K562 (cell line): ENCODE measurements around the gene DDR2.

Experiments used
- ATF2 ChIP-seq: sonication (generic); formaldehyde crosslinking; IDR thresholded peaks from 2 replicates; pipeline ENCODE4 v1.8.1; 2022; ENCODE audit warnings: missing genetic modification reagents
- BRF2 ChIP-seq: IDR thresholded peaks from 3 replicates; pipeline ENCODE4 v1.6.1; 2011; ENCODE audit warnings: borderline replicate concordance, mild to moderate bottlenecking; ENCODE audit not compliant: insufficient read length, insufficient read depth
- CTCF ChIP-seq, 3 experiments: IDR thresholded peaks in 2 of 3; conservative IDR thresholded peaks in 1 of 3; 2 replicates each; pipeline ENCODE4 v1.5.1; 2011 to 2012; ENCODE audit warnings: low read length in 3 of 3, mild to moderate bottlenecking in 3 of 3, control low read depth in 2 of 3, improper control_type of control experiment in 1 of 3, inconsistent platforms in 1 of 3, low read depth in 1 of 3, mixed read lengths in 1 of 3, moderate library complexity in 1 of 3; ENCODE audit not compliant: insufficient read depth in 2 of 3
- EP300 ChIP-seq: IDR thresholded peaks from 2 replicates; pipeline ENCODE4 v1.6.1; 2012; ENCODE audit warnings: low read length, improper control_type of control experiment
- EWSR1 ChIP-seq: fragments of 450-650 bp; IDR thresholded peaks from 2 replicates; pipeline ENCODE4 v1.6.1; 2018; ENCODE audit warnings: borderline replicate concordance, mild to moderate bottlenecking, low read depth, moderate library complexity; ENCODE audit not compliant: partially characterized antibody
- IRF1 ChIP-seq: sonication (generic); formaldehyde crosslinking; IDR thresholded peaks from 2 replicates; pipeline ENCODE4 v1.8.0; 2022; ENCODE audit warnings: missing genetic modification reagents, mild to moderate bottlenecking, borderline replicate concordance
- KLF1 ChIP-seq: fragments of 450-650 bp; IDR thresholded peaks from 2 replicates; pipeline ENCODE4 v1.6.1; 2016; ENCODE audit warnings: missing genetic modification characterization, missing compliant biosample characterization
- POLR2A ChIP-seq: fragments of 450-650 bp; conservative IDR thresholded peaks from 2 replicates; pipeline ENCODE4 v1.6.1; 2016
- RBM25 ChIP-seq: fragments of 200-400 bp; formaldehyde crosslinking; IDR thresholded peaks from 2 replicates; pipeline ENCODE4 v1.6.1; 2018; ENCODE audit warnings: low read length, low read depth, moderate library complexity; ENCODE audit not compliant: severe bottlenecking
- RBM39 ChIP-seq: fragments of 200-400 bp; formaldehyde crosslinking; optimal IDR thresholded peaks from 2 replicates; pipeline ENCODE3; 2018; ENCODE audit warnings: low read depth, low read length
- SIN3A ChIP-seq, 2 experiments: fragments of 150-350 bp in 1 of 2; IDR thresholded peaks; 2 replicates each; pipeline ENCODE4 v1.6.1; 2011 to 2016; ENCODE audit warnings: borderline replicate concordance in 2 of 2, low read depth in 2 of 2, low read length in 2 of 2, mild to moderate bottlenecking in 2 of 2, moderate library complexity in 2 of 2; ENCODE audit not compliant: control insufficient read depth in 1 of 2
- XRCC5 ChIP-seq: fragments of 200-400 bp; formaldehyde crosslinking; IDR thresholded peaks from 2 replicates; pipeline ENCODE4 v1.6.1; 2017; ENCODE audit warnings: low read depth, mild to moderate bottlenecking, low read length
- TF ChIP-seq, protein P1 (sequence below), 2 experiments: IDR thresholded peaks; 2 replicates each; pipeline ENCODE4 v1.6.1; 2011; ENCODE audit warnings: borderline replicate concordance in 1 of 2, control low read depth in 1 of 2, low read depth in 1 of 2, low read length in 1 of 2, mild to moderate bottlenecking in 1 of 2, mixed read lengths in 1 of 2, moderate library complexity in 1 of 2; ENCODE audit not compliant: insufficient read depth in 1 of 2, insufficient read length in 1 of 2, poor library complexity in 1 of 2, severe bottlenecking in 1 of 2; ENCODE audit errors: extremely low read depth in 1 of 2
- TF ChIP-seq, protein P2 (sequence below), 2 experiments: fragments of 450-650 bp in 1 of 2; sonication (generic) in 1 of 2; formaldehyde crosslinking in 1 of 2; IDR thresholded peaks; 2 replicates each; pipeline versions ENCODE4 v1.7.1 to v1.9.0; 2016 to 2022; ENCODE audit warnings: inconsistent platforms in 1 of 2, mild to moderate bottlenecking in 1 of 2, missing genetic modification reagents in 1 of 2

- TF ChIP-seq, protein P1, sequence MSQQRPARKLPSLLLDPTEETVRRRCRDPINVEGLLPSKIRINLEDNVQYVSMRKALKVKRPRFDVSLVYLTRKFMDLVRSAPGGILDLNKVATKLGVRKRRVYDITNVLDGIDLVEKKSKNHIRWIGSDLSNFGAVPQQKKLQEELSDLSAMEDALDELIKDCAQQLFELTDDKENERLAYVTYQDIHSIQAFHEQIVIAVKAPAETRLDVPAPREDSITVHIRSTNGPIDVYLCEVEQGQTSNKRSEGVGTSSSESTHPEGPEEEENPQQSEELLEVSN (IDR thresholded peaks at IDR 0.05; ENCODE audit: borderline replicate concordance in 1 of 2, extremely low read depth in 1 of 2, insufficient read depth in 1 of 2, insufficient read length in 1 of 2, low read depth in 1 of 2, low read length in 1 of 2, poor library complexity in 1 of 2, severe bottlenecking in 1 of 2), result no peak
- no peak for TF ChIP-seq XRCC5
- no peak for TF ChIP-seq POLR2A
- no peak for TF ChIP-seq EWSR1
- TF ChIP-seq CTCF (IDR thresholded peaks at IDR 0.05 in 2 of 3, conservative IDR thresholded peaks at IDR 0.05 in 1 of 3; ENCODE audit: insufficient read depth in 2 of 3, low read depth in 1 of 3, low read length in 3 of 3), result no peak
- TF ChIP-seq KLF1 (tag), result no peak
- TF ChIP-seq RBM25, result no peak
- TF ChIP-seq BRF2, result no peak
- TF ChIP-seq, protein P2, sequence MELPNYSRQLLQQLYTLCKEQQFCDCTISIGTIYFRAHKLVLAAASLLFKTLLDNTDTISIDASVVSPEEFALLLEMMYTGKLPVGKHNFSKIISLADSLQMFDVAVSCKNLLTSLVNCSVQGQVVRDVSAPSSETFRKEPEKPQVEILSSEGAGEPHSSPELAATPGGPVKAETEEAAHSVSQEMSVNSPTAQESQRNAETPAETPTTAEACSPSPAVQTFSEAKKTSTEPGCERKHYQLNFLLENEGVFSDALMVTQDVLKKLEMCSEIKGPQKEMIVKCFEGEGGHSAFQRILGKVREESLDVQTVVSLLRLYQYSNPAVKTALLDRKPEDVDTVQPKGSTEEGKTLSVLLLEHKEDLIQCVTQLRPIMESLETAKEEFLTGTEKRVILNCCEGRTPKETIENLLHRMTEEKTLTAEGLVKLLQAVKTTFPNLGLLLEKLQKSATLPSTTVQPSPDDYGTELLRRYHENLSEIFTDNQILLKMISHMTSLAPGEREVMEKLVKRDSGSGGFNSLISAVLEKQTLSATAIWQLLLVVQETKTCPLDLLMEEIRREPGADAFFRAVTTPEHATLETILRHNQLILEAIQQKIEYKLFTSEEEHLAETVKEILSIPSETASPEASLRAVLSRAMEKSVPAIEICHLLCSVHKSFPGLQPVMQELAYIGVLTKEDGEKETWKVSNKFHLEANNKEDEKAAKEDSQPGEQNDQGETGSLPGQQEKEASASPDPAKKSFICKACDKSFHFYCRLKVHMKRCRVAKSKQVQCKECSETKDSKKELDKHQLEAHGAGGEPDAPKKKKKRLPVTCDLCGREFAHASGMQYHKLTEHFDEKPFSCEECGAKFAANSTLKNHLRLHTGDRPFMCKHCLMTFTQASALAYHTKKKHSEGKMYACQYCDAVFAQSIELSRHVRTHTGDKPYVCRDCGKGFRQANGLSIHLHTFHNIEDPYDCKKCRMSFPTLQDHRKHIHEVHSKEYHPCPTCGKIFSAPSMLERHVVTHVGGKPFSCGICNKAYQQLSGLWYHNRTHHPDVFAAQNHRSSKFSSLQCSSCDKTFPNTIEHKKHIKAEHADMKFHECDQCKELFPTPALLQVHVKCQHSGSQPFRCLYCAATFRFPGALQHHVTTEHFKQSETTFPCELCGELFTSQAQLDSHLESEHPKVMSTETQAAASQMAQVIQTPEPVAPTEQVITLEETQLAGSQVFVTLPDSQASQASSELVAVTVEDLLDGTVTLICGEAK (IDR thresholded peaks at IDR 0.05), result no peak
- TF ChIP-seq, protein P2 (CRISPR knock-in tag; IDR thresholded peaks at IDR 0.05), result no peak
- TF ChIP-seq RBM39, result no peak
- TF ChIP-seq IRF1, result no peak
- TF ChIP-seq SIN3A (IDR thresholded peaks at IDR 0.05; ENCODE audit: borderline replicate concordance in 2 of 2, control insufficient read depth in 1 of 2, low read depth in 2 of 2, low read length in 2 of 2), result no peak
- TF ChIP-seq ATF2 (CRISPR knock-in tag), result no peak
- no peak for TF ChIP-seq EP300
Observed at GRCh38 chr1:162741574-162741973, 109.3 kb downstream of the DDR2 start.
